HepG2 (cell line): Measurements from ENCODE around the gene ALG8. TPM values are rescaled to one million over a fixed set of nuclear protein-coding genes. Genes with fewer than 3 reads are reported as not detected.

Experiments
- ATAC-seq: fragments of 200-7000 bp; cut with Tn5 transposase; 3 replicates; pipeline ENCODE4 v1.9.1; 2020; ENCODE audit warnings: mild to moderate bottlenecking, moderate library complexity
- BruUV-seq: library from RNA; stranded (reverse); fragments of 400-500 nt; replicated peaks from 2 replicates; lab custom pipeline; 2021; lab: Mats Ljungman, UMichigan
- CTCF ChIA-PET: fragments of 300-600 bp; formaldehyde crosslinking; extraction: SDS; loops from one replicate; lab custom pipeline; 2021; ENCODE audit warnings: low total read pairs, inconsistent platforms, low intra/inter-chr PET ratio; lab: Yijun Ruan, JAX
- POLR2A ChIA-PET: fragments of 350-600 bp; sonication (Branson Sonifier 250); formaldehyde crosslinking; loops from one replicate; lab custom pipeline; 2020; ENCODE audit warnings: antibody characterized with exemption, inconsistent platforms; lab: Yijun Ruan, JAX
- DNase-seq: peaks from one replicate; pipeline ENCODE4 v3.0.0-alpha.2; 2015; ENCODE audit warnings: low spot score
- FAIRE-seq: peaks from 3 replicates; lab custom pipeline; 2011; peaks lifted over from hg19 to GRCh38; lab: Jason Lieb, UNC
- H2AFZ ChIP-seq: one replicate; pipeline ENCODE4 v1.6.1; 2011; ENCODE audit warnings: low read length, inconsistent platforms
- H3K27ac ChIP-seq: fragments of 300-600 bp; 3 replicates; pipeline ENCODE4 v1.8.0; 2011; ENCODE audit warnings: mixed run types, mild to moderate bottlenecking, mixed read lengths, low read length, inconsistent platforms; ENCODE audit not compliant: insufficient read depth; ENCODE audit errors: extremely low read length
- H3K27me3 ChIP-seq, 2 experiments: fragments of 200-600 bp in 1 of 2; 2 replicates in 1 of 2; 3 replicates in 1 of 2; pipeline versions ENCODE4 v1.6.0 to v1.8.0; 2011; ENCODE audit warnings: low read length in 2 of 2, mild to moderate bottlenecking in 2 of 2, moderate library complexity in 2 of 2, inconsistent platforms in 1 of 2; ENCODE audit not compliant: insufficient read depth in 2 of 2, control insufficient read depth in 1 of 2
- H3K36me3 ChIP-seq, 2 experiments: fragments of 200-600 bp in 1 of 2; replicated peaks in 1 of 2; 2 replicates in 1 of 2; 3 replicates in 1 of 2; pipeline versions ENCODE4 v1.5.1 to v1.8.0; 2011; ENCODE audit warnings: low read length in 2 of 2, inconsistent platforms in 1 of 2; ENCODE audit not compliant: insufficient read depth in 2 of 2, control insufficient read depth in 1 of 2
- H3K4me1 ChIP-seq: 2 replicates; pipeline ENCODE4 v1.5.1; 2012; ENCODE audit warnings: low read length, inconsistent platforms; ENCODE audit not compliant: insufficient read depth
- H3K4me2 ChIP-seq: 2 replicates; pipeline ENCODE4 v1.6.0; 2011; ENCODE audit warnings: low read depth, low read length, inconsistent platforms
- H3K4me3 ChIP-seq, 3 experiments: fragments of 200-600 bp in 1 of 3; sonication (generic), shearing (Covaris generic) in 1 of 3; replicated peaks in 1 of 3; 2 replicates each; pipeline ENCODE4 v1.5.1; 2011 to 2016; ENCODE audit warnings: low read length in 3 of 3, inconsistent platforms in 2 of 3, low read depth in 2 of 3, mild to moderate bottlenecking in 2 of 3, control low read depth in 1 of 3, mixed read lengths in 1 of 3; ENCODE audit not compliant: insufficient read depth in 1 of 3
- H3K79me2 ChIP-seq: one replicate; pipeline ENCODE4 v1.6.1; 2011; ENCODE audit warnings: low read length, inconsistent platforms; ENCODE audit not compliant: insufficient read depth
- H3K9ac ChIP-seq: 2 replicates; pipeline ENCODE4 v1.6.0; 2011; ENCODE audit warnings: mild to moderate bottlenecking, low read depth, low read length, inconsistent platforms; ENCODE audit not compliant: insufficient read depth
- H3K9me3 ChIP-seq: 2 replicates; pipeline ENCODE4 v1.5.1; 2012; ENCODE audit warnings: mild to moderate bottlenecking, low read length
- H4K20me1 ChIP-seq: 2 replicates; pipeline ENCODE4 v1.6.0; 2011; ENCODE audit warnings: inconsistent platforms, mild to moderate bottlenecking, low read length, moderate library complexity; ENCODE audit not compliant: insufficient read depth
- CBX1 ChIP-seq: IDR thresholded peaks from one replicate; pipeline ENCODE4 v1.6.1; 2016; ENCODE audit warnings: antibody characterized with exemption, low read depth
- CEBPB ChIP-seq: IDR thresholded peaks from 2 replicates; pipeline ENCODE4 v1.6.1; 2011; ENCODE audit warnings: low read depth, low read length, improper control_type of control experiment, borderline replicate concordance
- CEBPG ChIP-seq: IDR thresholded peaks from 2 replicates; pipeline ENCODE4 v1.6.1; 2016
- ELF1 ChIP-seq: sonication (generic); formaldehyde crosslinking; IDR thresholded peaks from 2 replicates; pipeline ENCODE4 v1.4.0; 2020; ENCODE audit warnings: missing genetic modification reagents
- ELF3 ChIP-seq: IDR thresholded peaks from 2 replicates; pipeline ENCODE4 v1.6.1; 2016; ENCODE audit warnings: missing genetic modification reagents, missing compliant biosample characterization
- PAWR ChIP-seq: sonication (generic); formaldehyde crosslinking; IDR thresholded peaks from 2 replicates; pipeline ENCODE4 v1.4.0; 2020; ENCODE audit warnings: missing genetic modification reagents, mild to moderate bottlenecking, borderline replicate concordance
- RAD21 ChIP-seq: fragments of 450-650 bp; formaldehyde crosslinking; IDR thresholded peaks from 2 replicates; pipeline ENCODE4 v1.5.0; 2020; ENCODE audit warnings: mild to moderate bottlenecking
- RARA ChIP-seq: IDR thresholded peaks from 2 replicates; pipeline ENCODE4 v1.6.1; 2016; ENCODE audit warnings: missing genetic modification reagents, missing compliant biosample characterization
- SETDB1 ChIP-seq: sonication (generic); formaldehyde crosslinking; IDR thresholded peaks from 2 replicates; pipeline ENCODE4 v1.5.1; 2020; ENCODE audit warnings: missing genetic modification reagents, mild to moderate bottlenecking, borderline replicate concordance
- SMAD9 ChIP-seq: sonication (generic); formaldehyde crosslinking; IDR thresholded peaks from 2 replicates; pipeline ENCODE4 v1.5.1; 2020; ENCODE audit warnings: mild to moderate bottlenecking, missing genetic modification reagents
- TARDBP ChIP-seq: sonication (generic); formaldehyde crosslinking; IDR thresholded peaks from 2 replicates; pipeline ENCODE4 v1.8.0; 2022; ENCODE audit warnings: mild to moderate bottlenecking, missing genetic modification reagents
- ZFP36L1 ChIP-seq: sonication (generic); formaldehyde crosslinking; IDR thresholded peaks from 2 replicates; pipeline ENCODE4 v1.8.0; 2022; ENCODE audit warnings: mild to moderate bottlenecking, missing genetic modification reagents, moderate library complexity
- ZNF138 ChIP-seq: sonication (generic); formaldehyde crosslinking; IDR thresholded peaks from 2 replicates; pipeline ENCODE4 v1.5.0; 2020; ENCODE audit warnings: mild to moderate bottlenecking, low read depth, missing genetic modification reagents
- ZNF143 ChIP-seq: sonication (generic); formaldehyde crosslinking; IDR thresholded peaks from 2 replicates; pipeline ENCODE4 v1.4.0; 2020; ENCODE audit warnings: missing genetic modification reagents
- ZSCAN25 ChIP-seq: sonication (generic); formaldehyde crosslinking; IDR thresholded peaks from 2 replicates; pipeline ENCODE4 v1.8.0; 2022; ENCODE audit warnings: mild to moderate bottlenecking, missing genetic modification reagents
- WGBS: methylation state at CpG from one replicate; pipeline ENCODE4 v1.1.6; 2017; ENCODE audit warnings: low lambda C conversion rate; 5-methylcytosine and 5-hydroxymethylcytosine counted together
- in situ Hi-C: cut with HindIII; loops from 2 replicates; pipeline ENCODE4 v1.10.0; 2017; ENCODE audit warnings: low pct_unique_long_range_greater_than_20kb; ENCODE audit not compliant: extremely low pct_ligation_motif_present
- intact Hi-C: fragments of 100-400 bp; cut with micrococcal nuclease; formaldehyde crosslinking; loops from one replicate; pipeline ENCODE4 v1.10.0; 2022; ENCODE audit not compliant: unreplicated experiment
- polyA plus RNA-seq, 8 experiments: library from polyadenylated mRNA; depleted of rRNA in 3 of 8; stranded (reverse) in 7 of 8; unstranded in 1 of 8; fragments of >200 nt; fragmentation: Illumina TruSeq in 4 of 8; extraction: Trizol in 4 of 8; gene quantifications; 2 replicates each; pipeline versions ENCODE4 v1.2.1 to v1.2.3, GENCODE V29; 2011 to 2016; ENCODE audit warnings: low read depth in 4 of 8, missing spikeins in 1 of 8, mixed read lengths in 1 of 8; ENCODE audit not compliant: insufficient read depth in 1 of 8
- total RNA-seq, 5 experiments: library from RNA; depleted of rRNA; stranded (reverse); fragments of >200 nt; fragmentation: Illumina TruSeq; extraction: Trizol; gene quantifications; 2 replicates each; pipeline ENCODE4 v1.2.3, GENCODE V29; 2016; ENCODE audit warnings: low read depth in 1 of 5
- TF ChIP-seq, protein P1 (sequence below): sonication (generic); formaldehyde crosslinking; IDR thresholded peaks from 2 replicates; pipeline ENCODE4 v1.9.0; 2022; ENCODE audit warnings: missing genetic modification reagents, mild to moderate bottlenecking, borderline replicate concordance
- TF ChIP-seq, protein P2 (sequence below): IDR thresholded peaks from 2 replicates; pipeline ENCODE4 v1.6.1; 2016; ENCODE audit warnings: missing biosample characterization, missing genetic modification reagents, low read depth
- TF ChIP-seq, protein P3 (sequence below): sonication (generic); formaldehyde crosslinking; IDR thresholded peaks from 2 replicates; pipeline ENCODE4 v1.5.1; 2020; ENCODE audit warnings: mild to moderate bottlenecking, missing genetic modification reagents, moderate library complexity

The ALG8 gene
- total and polyA plus RNA-seq, 2 of the 13 experiments (the other 11 are each of a cell fraction or from before 2014, with no cell fraction given): 75.8 to 88.0 TPM

DNA sequence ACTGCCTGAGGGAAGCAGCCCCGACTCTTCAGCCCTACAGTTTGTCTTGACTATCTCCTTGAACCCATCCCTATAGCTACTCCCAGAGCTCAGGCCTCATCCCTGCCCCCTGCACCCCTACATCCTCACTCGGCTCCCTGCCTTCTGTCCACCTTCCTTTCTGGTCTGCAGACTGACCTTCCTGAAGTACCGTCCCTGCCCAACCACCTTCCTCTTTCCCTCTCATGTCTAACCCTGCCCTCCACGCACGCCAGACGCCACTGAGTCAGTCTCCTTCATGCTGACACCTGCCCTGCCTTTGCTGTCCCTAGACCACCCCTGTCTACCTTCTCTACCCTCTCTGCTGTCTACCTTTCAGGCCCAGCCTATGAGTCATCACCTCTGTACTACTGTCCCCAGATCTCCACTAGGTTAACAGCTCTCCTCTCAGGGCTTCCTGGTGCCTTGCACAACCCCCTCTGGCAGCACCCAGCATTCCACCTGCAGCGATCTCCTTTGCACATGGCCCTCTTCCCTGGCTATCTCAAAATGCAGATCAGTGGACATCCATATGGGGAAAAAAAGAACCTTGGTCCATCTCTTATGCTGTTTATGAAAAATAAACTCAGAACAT is 40.1 kb upstream of the ALG8 start:
- peak; percentile 97 for ATAC-seq
- H3K9ac ChIP-seq: no peak overlapping the region
- no peak overlapping the region; the same call in 1 of the 2 replicates for H3K4me2 ChIP-seq
- intact Hi-C loops (no loop called here), in situ Hi-C loops (no loop called here)
- CTCF ChIA-PET: no interaction called here
- H3K4me3 ChIP-seq: no peak overlapping the region
- peak; percentile 40 for FAIRE-seq
- peaks cover 33% of the 10 kb centered on the region for H3K4me1 ChIP-seq
- H3K36me3 ChIP-seq: no peaks in the 10 kb centered on the region
- BruUV-seq: no TSS peak
- DNase-seq: peak; percentile 69
- H3K27ac ChIP-seq: no peak overlapping the region
- H2AFZ ChIP-seq: no peak overlapping the region
- 53% methylated on average over 7 of the region's 7 CpGs for WGBS
- no peaks in the 10 kb centered on the region for H3K27me3 ChIP-seq
- H3K9me3 ChIP-seq: no peaks in the 10 kb centered on the region
- H3K79me2 ChIP-seq: no peaks in the 10 kb centered on the region
- POLR2A ChIA-PET: interaction anchor here (1.0 to 1.5 kb wide), 4 partner anchors 9 to 134 kb away, joined by 3 to 8 read pairs (median 4); partner anchors contain the start of genes ALG8, KCTD21 and USP35
- H4K20me1 ChIP-seq: no peaks in the 10 kb centered on the region
- TF ChIP-seq PAWR (CRISPR knock-in tag) (no peak), ELF3 (CRISPR knock-in tag) (peak; percentile 49; the same call in 1 of the 2 replicates), CBX1 (no peak), CEBPG (CRISPR knock-in tag) (peak; percentile 75), ELF1 (peak; percentile 16; the same call in 1 of the 2 replicates), TARDBP (0 out of 2 replicates have a peak, but pooled peaks have one; percentile 16), ZSCAN25 (CRISPR knock-in tag) (peak; percentile 49; the same call in 1 of the 2 replicates), RARA (CRISPR knock-in tag) (peak; percentile 32; the same call in 1 of the 2 replicates), SETDB1 (CRISPR knock-in tag) (no peak), ZFP36L1 (CRISPR knock-in tag) (no peak), ZNF138 (CRISPR knock-in tag) (no peak), CEBPB (peak; percentile 73; the same call in 1 of the 2 replicates), ZNF143 (CRISPR knock-in tag) (0 out of 2 replicates have a peak, but pooled peaks have one; percentile 34), SMAD9 (CRISPR knock-in tag) (no peak), RAD21 (CRISPR knock-in tag) (peak; percentile 31; the same call in 1 of the 2 replicates)
- TF ChIP-seq, protein P1, sequence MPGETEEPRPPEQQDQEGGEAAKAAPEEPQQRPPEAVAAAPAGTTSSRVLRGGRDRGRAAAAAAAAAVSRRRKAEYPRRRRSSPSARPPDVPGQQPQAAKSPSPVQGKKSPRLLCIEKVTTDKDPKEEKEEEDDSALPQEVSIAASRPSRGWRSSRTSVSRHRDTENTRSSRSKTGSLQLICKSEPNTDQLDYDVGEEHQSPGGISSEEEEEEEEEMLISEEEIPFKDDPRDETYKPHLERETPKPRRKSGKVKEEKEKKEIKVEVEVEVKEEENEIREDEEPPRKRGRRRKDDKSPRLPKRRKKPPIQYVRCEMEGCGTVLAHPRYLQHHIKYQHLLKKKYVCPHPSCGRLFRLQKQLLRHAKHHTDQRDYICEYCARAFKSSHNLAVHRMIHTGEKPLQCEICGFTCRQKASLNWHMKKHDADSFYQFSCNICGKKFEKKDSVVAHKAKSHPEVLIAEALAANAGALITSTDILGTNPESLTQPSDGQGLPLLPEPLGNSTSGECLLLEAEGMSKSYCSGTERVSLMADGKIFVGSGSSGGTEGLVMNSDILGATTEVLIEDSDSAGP: 0 out of 2 replicates have a peak, but pooled peaks have one; percentile 25
- TF ChIP-seq, protein P2, sequence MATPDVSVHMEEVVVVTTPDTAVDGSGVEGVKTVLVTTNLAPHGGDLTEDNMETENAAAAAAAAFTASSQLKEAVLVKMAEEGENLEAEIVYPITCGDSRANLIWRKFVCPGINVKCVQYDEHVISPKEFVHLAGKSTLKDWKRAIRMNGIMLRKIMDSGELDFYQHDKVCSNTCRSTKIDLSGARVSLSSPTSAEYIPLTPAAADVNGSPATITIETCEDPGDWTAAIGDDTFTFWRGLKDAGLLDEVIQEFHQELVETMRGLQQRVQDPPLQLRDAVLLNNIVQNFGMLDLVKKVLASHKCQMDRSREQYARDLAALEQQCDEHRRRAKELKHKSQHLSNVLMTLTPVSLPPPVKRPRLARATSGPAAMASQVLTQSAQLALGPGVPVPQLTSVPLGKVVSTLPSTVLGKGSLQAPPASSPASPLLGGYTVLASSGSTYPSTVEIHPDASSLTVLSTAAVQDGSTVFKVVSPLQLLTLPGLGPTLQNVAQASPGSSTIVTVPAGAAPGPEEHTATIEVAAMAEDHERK: no peak
- TF ChIP-seq, protein P3, sequence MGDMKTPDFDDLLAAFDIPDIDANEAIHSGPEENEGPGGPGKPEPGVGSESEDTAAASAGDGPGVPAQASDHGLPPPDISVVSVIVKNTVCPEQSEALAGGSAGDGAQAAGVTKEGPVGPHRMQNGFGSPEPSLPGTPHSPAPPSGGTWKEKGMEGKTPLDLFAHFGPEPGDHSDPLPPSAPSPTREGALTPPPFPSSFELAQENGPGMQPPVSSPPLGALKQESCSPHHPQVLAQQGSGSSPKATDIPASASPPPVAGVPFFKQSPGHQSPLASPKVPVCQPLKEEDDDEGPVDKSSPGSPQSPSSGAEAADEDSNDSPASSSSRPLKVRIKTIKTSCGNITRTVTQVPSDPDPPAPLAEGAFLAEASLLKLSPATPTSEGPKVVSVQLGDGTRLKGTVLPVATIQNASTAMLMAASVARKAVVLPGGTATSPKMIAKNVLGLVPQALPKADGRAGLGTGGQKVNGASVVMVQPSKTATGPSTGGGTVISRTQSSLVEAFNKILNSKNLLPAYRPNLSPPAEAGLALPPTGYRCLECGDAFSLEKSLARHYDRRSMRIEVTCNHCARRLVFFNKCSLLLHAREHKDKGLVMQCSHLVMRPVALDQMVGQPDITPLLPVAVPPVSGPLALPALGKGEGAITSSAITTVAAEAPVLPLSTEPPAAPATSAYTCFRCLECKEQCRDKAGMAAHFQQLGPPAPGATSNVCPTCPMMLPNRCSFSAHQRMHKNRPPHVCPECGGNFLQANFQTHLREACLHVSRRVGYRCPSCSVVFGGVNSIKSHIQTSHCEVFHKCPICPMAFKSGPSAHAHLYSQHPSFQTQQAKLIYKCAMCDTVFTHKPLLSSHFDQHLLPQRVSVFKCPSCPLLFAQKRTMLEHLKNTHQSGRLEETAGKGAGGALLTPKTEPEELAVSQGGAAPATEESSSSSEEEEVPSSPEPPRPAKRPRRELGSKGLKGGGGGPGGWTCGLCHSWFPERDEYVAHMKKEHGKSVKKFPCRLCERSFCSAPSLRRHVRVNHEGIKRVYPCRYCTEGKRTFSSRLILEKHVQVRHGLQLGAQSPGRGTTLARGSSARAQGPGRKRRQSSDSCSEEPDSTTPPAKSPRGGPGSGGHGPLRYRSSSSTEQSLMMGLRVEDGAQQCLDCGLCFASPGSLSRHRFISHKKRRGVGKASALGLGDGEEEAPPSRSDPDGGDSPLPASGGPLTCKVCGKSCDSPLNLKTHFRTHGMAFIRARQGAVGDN (CRISPR knock-in tag): peak; percentile 38
